VCaP (cell line): ENCODE results near the gene LPO.

Experiments
- H3K27ac ChIP-seq: fragments of 450-650 bp; 2 replicates; pipeline ENCODE4 v1.5.1; 2017
- CTCF ChIP-seq: fragments of 450-650 bp; conservative IDR thresholded peaks from 2 replicates; pipeline ENCODE4 v1.5.1; 2017; ENCODE audit warnings: mild to moderate bottlenecking, moderate library complexity

The LPO gene

GRCh38 chr17:58236394-58236793 lies 2.0 kb upstream of the LPO start:
- no peak for TF ChIP-seq CTCF
- H3K27ac ChIP-seq: no peak overlapping the region

GRCh38 chr17:58239987-58240386 lies 1.6 kb downstream of the LPO start:
- no peak for TF ChIP-seq CTCF
- H3K27ac ChIP-seq: no peak overlapping the region

GRCh38 chr17:58242171-58242784 lies 3.9 kb downstream of the LPO start:
- no peak for TF ChIP-seq CTCF
- no peak overlapping the region for H3K27ac ChIP-seq

GRCh38 chr17:58244963-58245362 lies 6.6 kb downstream of the LPO start:
- no peak for TF ChIP-seq CTCF
- no peak overlapping the region for H3K27ac ChIP-seq

GRCh38 chr17:58245428-58246103 lies 7.2 kb downstream of the LPO start:
- no peak overlapping the region for H3K27ac ChIP-seq
- no peak for TF ChIP-seq CTCF

- TF ChIP-seq CTCF: no peak
- no peak overlapping the region for H3K27ac ChIP-seq
Observed at GRCh38 chr17:58246104-58246740, 7.8 kb downstream of the LPO start.

GRCh38 chr17:58246781-58247180 lies 8.4 kb downstream of the LPO start:
- no peak for TF ChIP-seq CTCF
- no peak overlapping the region for H3K27ac ChIP-seq
